Head of caudate nucleus (tissue), 42 donors: Measurements from ENCODE around the gene GPR17.

Source experiments
- DNase-seq, 42 donors: peaks; one replicate each; pipeline versions ENCODE4 v3.0.0 to v3.0.0-alpha.2; 2020 to 2021; ENCODE audit warnings: mixed read lengths in 7 of 42
- intact Hi-C: fragments of 100-400 bp; cut with DNase I; formaldehyde crosslinking; loops from one replicate; pipeline ENCODE4 v1.15.0; 2022

Gene GPR17

GRCh38 chr2:127690696-127691095, 44.7 kb downstream of the GPR17 start:
- DNase-seq: no peak
- intact Hi-C loops: loop anchor here (10.0 kb wide), 1 partner anchor 96 kb away; no protein-coding TSS in a partner anchor

GRCh38 chr2:127694986-127695385, 49.0 kb downstream of the GPR17 start:
- intact Hi-C loops: loop anchor here (10.0 kb wide), 1 partner anchor 100 kb away; no protein-coding TSS in a partner anchor
- DNase-seq: no peak

- intact Hi-C loops: loop anchor here (10.0 kb wide), 1 partner anchor 101 kb away; no protein-coding TSS in a partner anchor
- peak in 38 of 42 donors; percentile 45 to 87 (median 70) for DNase-seq
Observed at GRCh38 chr2:127695491-127696472, 49.8 kb downstream of the GPR17 start.

GRCh38 chr2:127697482-127698180, 51.7 kb downstream of the GPR17 start:
- no peak for DNase-seq
- intact Hi-C loops: loop anchor here (10.0 kb wide), 1 partner anchor 103 kb away; no protein-coding TSS in a partner anchor

GRCh38 chr2:127698553-127699355, 52.8 kb downstream of the GPR17 start:
- intact Hi-C loops: loop anchor here (10.0 kb wide), 1 partner anchor 104 kb away; no protein-coding TSS in a partner anchor
- peak in 1 of 42 donors; percentile 24 for DNase-seq

GRCh38 chr2:127700527-127701192, 54.7 kb downstream of the GPR17 start:
- peak in 32 of 42 donors; percentile 13 to 66 (median 36) for DNase-seq
- intact Hi-C loops: loop anchor here (5.0 kb wide), 2 partner anchors 53 to 173 kb away; partner anchors contain the start of genes GPR17 and IWS1

GRCh38 chr2:127701193-127701650, 55.3 kb downstream of the GPR17 start, which contains the start of gene SFT2D3:
Gene SFT2D3, plus strand, starts transcription at chr2:127701497. Its CDS starts 32 bp downstream, at chr2:127701529.
- DNase-seq: peak; percentile 79 to 96 (median 93)
- intact Hi-C loops: loop anchor here (5.0 kb wide), 2 partner anchors 54 to 174 kb away; partner anchors contain the start of genes GPR17 and IWS1

GRCh38 chr2:127701651-127702394, 55.9 kb downstream of the GPR17 start:
- peak; percentile 7 to 83 (median 66) for DNase-seq
- intact Hi-C loops: loop anchor here (5.0 kb wide), 2 partner anchors 55 to 175 kb away; partner anchors contain the start of genes GPR17 and IWS1
